Gastrocnemius medialis (tissue), 4 donors: Measurements from ENCODE around the gene HSP90AB1.

Source experiments
- CTCF ChIP-seq, 5 experiments: fragments of 450-650 bp in 3 of 5; fragments of 200-600 bp in 2 of 5; sonication (generic) in 2 of 5; IDR thresholded peaks in 4 of 5; conservative IDR thresholded peaks in 1 of 5; 1 replicate in 4 of 5; 2 replicates in 1 of 5; pipeline ENCODE4 v1.5.1; 2016 to 2019; ENCODE audit warnings: antibody characterized with exemption in 5 of 5, mild to moderate bottlenecking in 3 of 5, moderate library complexity in 3 of 5
- POLR2A ChIP-seq, 2 donors: fragments of 450-650 bp; IDR thresholded peaks; one replicate each; pipeline ENCODE4 v1.6.1; 2017; ENCODE audit warnings: antibody characterized with exemption in 2 of 2, mild to moderate bottlenecking in 2 of 2, moderate library complexity in 2 of 2

GRCh38 chr6:44266347-44266746 lies 19.4 kb downstream of the HSP90AB1 start:
- TF ChIP-seq CTCF (IDR thresholded peaks at IDR 0.05 in 4 of 5, conservative IDR thresholded peaks at IDR 0.05 in 1 of 5) (no peak), POLR2A (IDR thresholded peaks at IDR 0.05) (no peak)
